ENCODE measurements around the gene SEMA5A.

SEMA5A gene

GRCh38 chr5:8997542-8998070, 548.3 kb downstream of the SEMA5A start:
- no peak overlapping the region for H3K4me3 ChIP-seq (ENCODE audit: low read depth, low read length)
- no peak for TF ChIP-seq CTCF (conservative IDR thresholded peaks at IDR 0.05; ENCODE audit: low read depth, low read length)
- no peak for DNase-seq (ENCODE audit: low read depth)

GRCh38 chr5:8993031-8993430, 552.8 kb downstream of the SEMA5A start:
- DNase-seq (ENCODE audit: low read depth), result peak; percentile 57
- TF ChIP-seq CTCF (conservative IDR thresholded peaks at IDR 0.05; ENCODE audit: low read depth, low read length), result peak; percentile 70
- H3K4me3 ChIP-seq (ENCODE audit: low read depth, low read length), result no peak overlapping the region

Data from choroid plexus epithelial cell (primary cell).